ENCODE data around the gene CCL13. TPM values are rescaled to one million over a fixed set of nuclear protein-coding genes. Genes with fewer than 3 reads are reported as not detected.

CCL13 gene
- total RNA-seq, 3 donors from 2014 or later, result 1.9 to 6.5 (median 2.2) TPM

GRCh38 chr17:34363183-34363661 lies 6.9 kb downstream of the CCL13 start, which contains the start of gene CCL1:
Gene CCL1, minus strand, starts transcription at chr17:34363233. Its CDS starts 72 bp downstream, at chr17:34363161.
- H3K36me3 ChIP-seq (ENCODE audit: low read depth), result no peaks in the 10 kb centered on the region
- intact Hi-C loops (cut with DNase I, micrococcal nuclease), result loop anchor here in 1 of 2 donors (5.0 kb wide), 1 partner anchor 166 kb away; no protein-coding TSS in a partner anchor
- no peak within 1 kb of the TSS for H3K4me3 ChIP-seq
- ATAC-seq (no peak), DNase-seq (no peak)
- no peaks in the 10 kb centered on the region for H3K9me3 ChIP-seq
- TF ChIP-seq CTCF (IDR thresholded peaks at IDR 0.05), result no peak
- no peaks in the 10 kb centered on the region for H3K4me1 ChIP-seq (ENCODE audit: low read depth)

GRCh38 chr17:34364751-34365150 lies 8.5 kb downstream of the CCL13 start:
- H3K4me3 ChIP-seq, result no peak overlapping the region
- no peaks in the 10 kb centered on the region for H3K9me3 ChIP-seq
- H3K36me3 ChIP-seq (ENCODE audit: low read depth), result no peaks in the 10 kb centered on the region
- DNase-seq, result no peak
- TF ChIP-seq CTCF (IDR thresholded peaks at IDR 0.05), result no peak
- intact Hi-C loops (cut with DNase I, micrococcal nuclease), result loop anchor here in 1 of 2 donors (5.0 kb wide), 1 partner anchor 167 kb away; no protein-coding TSS in a partner anchor
- ATAC-seq, result no peak
- no peaks in the 10 kb centered on the region for H3K4me1 ChIP-seq (ENCODE audit: low read depth)

GRCh38 chr17:34365340-34365739 lies 9.1 kb downstream of the CCL13 start:
- ATAC-seq (no peak), DNase-seq (no peak)
- no peak overlapping the region for H3K4me3 ChIP-seq
- no peaks in the 10 kb centered on the region for H3K4me1 ChIP-seq (ENCODE audit: low read depth)
- TF ChIP-seq CTCF (IDR thresholded peaks at IDR 0.05), result no peak
- no peaks in the 10 kb centered on the region for H3K9me3 ChIP-seq
- H3K36me3 ChIP-seq (ENCODE audit: low read depth), result no peaks in the 10 kb centered on the region
- intact Hi-C loops (cut with DNase I, micrococcal nuclease), result no loop called here

GRCh38 chr17:34366010-34366409 lies 9.7 kb downstream of the CCL13 start:
- intact Hi-C loops (cut with DNase I, micrococcal nuclease), result no loop called here
- TF ChIP-seq CTCF (IDR thresholded peaks at IDR 0.05), result no peak
- no peak for ATAC-seq
- H3K9me3 ChIP-seq, result no peaks in the 10 kb centered on the region
- no peaks in the 10 kb centered on the region for H3K4me1 ChIP-seq (ENCODE audit: low read depth)
- H3K4me3 ChIP-seq, result no peak overlapping the region
- DNase-seq, result no peak
- no peaks in the 10 kb centered on the region for H3K36me3 ChIP-seq (ENCODE audit: low read depth)

- Histone ChIP-seq H3K4me1 (ENCODE audit: low read depth) (no peaks in the 10 kb centered on the region), H3K4me3 (no peak overlapping the region), H3K9me3 (no peaks in the 10 kb centered on the region), H3K36me3 (ENCODE audit: low read depth) (no peaks in the 10 kb centered on the region)
- intact Hi-C loops (cut with DNase I, micrococcal nuclease), result no loop called here
- no peak for TF ChIP-seq CTCF (IDR thresholded peaks at IDR 0.05)
- no peak for DNase-seq
- no peak for ATAC-seq
These were observed 10.3 kb downstream of the CCL13 start for GRCh38 chr17:34366529-34367107.

Measured in mucosa of descending colon (tissue), 3 donors.